Measurements from ENCODE around the gene TUBA8. TPM values are rescaled to one million over a fixed set of nuclear protein-coding genes. Genes with fewer than 3 reads are reported as not detected.
A peak's percentile ranks its signal among the peaks of the same experiment; 100 is the strongest.

TUBA8 gene
- total and polyA plus RNA-seq, 8 donors: 0.79 to 2.7 (median 2.0) TPM

DNA sequence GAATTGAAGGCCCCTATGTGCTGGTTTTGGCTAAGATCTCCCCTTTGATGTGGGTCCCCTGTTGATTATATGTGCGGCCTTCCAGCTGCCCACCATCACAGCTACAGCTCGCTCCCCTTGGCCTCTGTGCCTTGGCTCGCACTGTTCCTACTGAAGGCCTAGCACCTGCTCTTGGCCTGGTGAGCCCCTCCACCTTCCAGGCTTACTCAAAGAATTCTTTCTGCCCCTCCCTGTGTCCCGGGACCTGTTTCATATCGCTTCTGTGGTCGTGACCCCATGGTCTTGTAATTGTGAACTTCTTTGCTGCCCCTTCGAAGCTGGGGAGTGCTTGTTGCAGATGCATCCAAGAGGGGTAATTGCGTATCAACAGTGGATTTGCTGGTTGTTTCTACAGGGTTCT is 20.3 kb upstream of the TUBA8 start:
- DNase-seq (no peak), ATAC-seq (no peak)
- H3K27ac ChIP-seq: no peak overlapping the region
- no peaks in the 10 kb centered on the region for H3K27me3 ChIP-seq
- no peaks in the 10 kb centered on the region for H3K9me3 ChIP-seq
- intact Hi-C loops (cut with DNase I): no loop called here
- H3K4me1 ChIP-seq: peaks cover 0 to 4% of the 10 kb centered on the region in 2 donors
- TF ChIP-seq, protein P1, sequence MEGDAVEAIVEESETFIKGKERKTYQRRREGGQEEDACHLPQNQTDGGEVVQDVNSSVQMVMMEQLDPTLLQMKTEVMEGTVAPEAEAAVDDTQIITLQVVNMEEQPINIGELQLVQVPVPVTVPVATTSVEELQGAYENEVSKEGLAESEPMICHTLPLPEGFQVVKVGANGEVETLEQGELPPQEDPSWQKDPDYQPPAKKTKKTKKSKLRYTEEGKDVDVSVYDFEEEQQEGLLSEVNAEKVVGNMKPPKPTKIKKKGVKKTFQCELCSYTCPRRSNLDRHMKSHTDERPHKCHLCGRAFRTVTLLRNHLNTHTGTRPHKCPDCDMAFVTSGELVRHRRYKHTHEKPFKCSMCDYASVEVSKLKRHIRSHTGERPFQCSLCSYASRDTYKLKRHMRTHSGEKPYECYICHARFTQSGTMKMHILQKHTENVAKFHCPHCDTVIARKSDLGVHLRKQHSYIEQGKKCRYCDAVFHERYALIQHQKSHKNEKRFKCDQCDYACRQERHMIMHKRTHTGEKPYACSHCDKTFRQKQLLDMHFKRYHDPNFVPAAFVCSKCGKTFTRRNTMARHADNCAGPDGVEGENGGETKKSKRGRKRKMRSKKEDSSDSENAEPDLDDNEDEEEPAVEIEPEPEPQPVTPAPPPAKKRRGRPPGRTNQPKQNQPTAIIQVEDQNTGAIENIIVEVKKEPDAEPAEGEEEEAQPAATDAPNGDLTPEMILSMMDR (IDR thresholded peaks at IDR 0.05): no peak
- H3K4me3 ChIP-seq: no peak overlapping the region
- peaks cover 4 to 64% of the 10 kb centered on the region in 2 donors for H3K36me3 ChIP-seq

DNA sequence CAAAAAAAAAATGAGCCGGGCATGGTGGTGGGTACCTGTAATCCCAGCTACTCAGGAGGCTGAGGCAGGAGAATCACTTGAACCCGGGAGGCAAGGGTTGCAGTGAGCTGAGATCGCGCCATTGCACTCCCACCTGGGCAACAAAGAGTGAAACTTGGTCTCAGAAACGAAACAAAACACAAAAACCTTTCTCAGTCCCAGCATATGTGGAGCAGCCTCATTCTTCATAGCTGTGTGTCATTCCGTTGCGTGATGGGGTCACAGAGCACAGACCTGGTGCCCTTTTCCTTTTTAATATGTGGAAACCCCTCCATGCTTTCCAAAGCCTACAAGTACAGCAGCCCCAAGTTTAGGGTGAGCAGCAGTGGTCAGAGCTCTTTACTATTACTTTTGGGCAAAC is 19.1 kb upstream of the TUBA8 start:
- peak overlapping the region; percentile 81 to 88 for H3K27ac ChIP-seq
- H3K4me3 ChIP-seq: no peak overlapping the region
- TF ChIP-seq, protein P1 (IDR thresholded peaks at IDR 0.05): no peak
- DNase-seq (no peak), ATAC-seq (peak; percentile 16)
- peaks cover 0 to 4% of the 10 kb centered on the region in 2 donors for H3K4me1 ChIP-seq
- intact Hi-C loops (cut with DNase I): no loop called here
- no peaks in the 10 kb centered on the region for H3K27me3 ChIP-seq
- H3K36me3 ChIP-seq: peaks cover 4 to 52% of the 10 kb centered on the region in 2 donors
- H3K9me3 ChIP-seq: no peaks in the 10 kb centered on the region

DNA sequence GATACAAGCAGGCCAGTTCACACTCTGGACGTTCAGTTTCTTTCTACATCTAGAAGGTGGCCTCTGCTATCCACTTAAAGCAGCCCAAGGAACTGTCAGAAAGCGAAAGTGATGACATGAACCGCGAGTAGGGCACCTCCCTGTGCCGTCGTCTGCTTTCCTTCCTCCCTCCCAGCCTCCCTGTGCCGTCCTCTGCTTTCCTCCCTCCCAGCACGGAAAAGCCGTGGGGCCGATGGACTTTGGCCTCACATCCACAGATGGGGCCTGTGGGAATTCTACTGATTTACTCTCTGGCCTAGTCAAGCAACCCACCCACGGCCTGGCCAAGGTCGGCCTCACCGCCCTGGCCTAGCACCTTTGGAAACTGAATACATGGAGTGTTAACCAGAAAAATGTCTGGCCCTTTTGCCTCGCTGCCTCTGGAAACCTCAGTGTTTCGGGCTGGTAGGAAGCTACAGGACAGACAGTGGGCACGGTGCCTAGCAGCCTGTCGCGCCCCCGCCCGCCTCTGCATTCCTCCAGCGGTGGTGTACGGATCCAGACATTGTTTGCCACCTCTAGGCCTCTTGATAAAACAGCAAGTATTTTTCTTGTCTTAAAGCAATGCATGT is 18.6 kb upstream of the TUBA8 start:
- TF ChIP-seq, protein P1 (IDR thresholded peaks at IDR 0.05): no peak
- intact Hi-C loops (cut with DNase I): no loop called here
- no peaks in the 10 kb centered on the region for H3K9me3 ChIP-seq
- H3K4me3 ChIP-seq: no peak overlapping the region
- H3K27ac ChIP-seq: peak overlapping the region; percentile 81 to 88
- peak in 1 of 4 donors; percentile 23 for DNase-seq
- H3K4me1 ChIP-seq: peaks cover 0 to 4% of the 10 kb centered on the region in 2 donors
- ATAC-seq: peak; percentile 72
- H3K27me3 ChIP-seq: no peaks in the 10 kb centered on the region
- peaks cover 4 to 46% of the 10 kb centered on the region in 2 donors for H3K36me3 ChIP-seq

DNA sequence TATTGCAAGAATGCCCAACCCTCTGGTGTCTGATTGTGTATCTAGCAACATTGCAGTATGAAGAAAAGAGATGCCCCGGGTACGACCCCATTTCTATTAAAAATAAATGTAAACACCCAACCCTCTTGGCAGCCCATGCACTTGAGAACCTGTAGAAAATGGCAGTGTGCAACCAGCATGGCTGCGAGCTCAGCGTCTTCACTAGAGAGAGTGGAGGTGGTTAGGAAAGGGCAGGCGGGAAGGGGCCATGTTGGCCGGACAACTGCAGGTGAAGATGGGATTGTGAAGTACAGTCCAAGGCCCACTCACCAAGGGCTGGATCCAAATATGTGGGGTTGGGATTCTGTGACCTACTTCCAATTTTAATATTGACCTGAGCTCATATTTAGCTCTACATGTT is 16.9 kb upstream of the TUBA8 start:
- intact Hi-C loops (cut with DNase I): no loop called here
- H3K4me3 ChIP-seq: no peak overlapping the region
- no peak for ATAC-seq
- no peak for DNase-seq
- no peaks in the 10 kb centered on the region for H3K9me3 ChIP-seq
- TF ChIP-seq, protein P1 (IDR thresholded peaks at IDR 0.05): no peak
- no peak overlapping the region for H3K27ac ChIP-seq
- H3K27me3 ChIP-seq: no peaks in the 10 kb centered on the region
- H3K4me1 ChIP-seq: peaks cover 0 to 4% of the 10 kb centered on the region in 2 donors
- H3K36me3 ChIP-seq: peaks cover 0 to 30% of the 10 kb centered on the region in 2 donors

DNA sequence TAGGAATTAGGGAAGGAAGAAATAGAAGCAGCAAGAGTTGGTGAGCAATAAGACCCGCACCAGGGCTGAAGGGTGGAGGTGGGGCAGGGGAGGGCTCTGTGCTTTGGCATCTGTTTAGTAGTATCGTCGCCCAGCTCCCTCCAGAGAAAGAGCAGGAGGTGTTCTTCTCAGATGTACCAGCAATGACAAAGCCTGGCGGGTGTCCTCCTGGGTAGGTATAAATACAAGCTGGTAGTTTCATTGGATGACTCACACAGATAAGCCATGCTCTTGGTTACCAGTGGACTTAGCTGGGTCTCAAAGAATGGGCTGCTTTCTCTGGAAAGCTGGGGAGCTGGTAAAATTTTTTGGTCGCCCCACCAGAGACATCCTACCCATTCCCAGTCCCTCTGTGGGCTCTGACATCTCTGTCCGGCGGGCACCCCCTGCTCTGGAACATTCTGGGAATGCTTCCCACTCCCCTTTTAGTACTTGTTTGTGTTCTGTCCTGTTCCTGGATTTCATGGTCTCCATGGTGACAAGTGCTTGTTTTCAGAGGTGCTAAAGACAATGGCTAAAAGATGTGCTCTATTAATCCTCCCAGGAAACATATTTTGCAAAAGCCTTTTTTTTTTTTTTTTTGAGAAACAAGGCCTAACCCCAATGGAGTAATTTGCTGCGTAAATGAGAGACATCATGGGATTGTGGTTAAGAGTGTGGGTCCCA is 15.4 kb upstream of the TUBA8 start:
- DNase-seq (no peak), ATAC-seq (no peak)
- H3K27ac ChIP-seq: no peak overlapping the region
- intact Hi-C loops (cut with DNase I): no loop called here
- peaks cover 0 to 4% of the 10 kb centered on the region in 2 donors for H3K4me1 ChIP-seq
- no peaks in the 10 kb centered on the region for H3K27me3 ChIP-seq
- H3K9me3 ChIP-seq: no peaks in the 10 kb centered on the region
- H3K36me3 ChIP-seq: peaks cover 0 to 18% of the 10 kb centered on the region in 2 donors
- no peak overlapping the region for H3K4me3 ChIP-seq
- TF ChIP-seq, protein P1 (IDR thresholded peaks at IDR 0.05): no peak
